Right lobe of liver (tissue), 4 donors: ENCODE results near the gene SEC14L2.

Experiments used
- CTCF ChIP-seq, 4 donors: fragments of 200-600 bp in 3 of 4; fragments of 450-650 bp in 1 of 4; IDR thresholded peaks; one replicate each; pipeline versions ENCODE4 v1.5.1 to v1.8.0; 2016 to 2022; ENCODE audit warnings: antibody characterized with exemption in 4 of 4, mild to moderate bottlenecking in 2 of 4
- POLR2A ChIP-seq: fragments of 450-650 bp; IDR thresholded peaks from one replicate; pipeline ENCODE4 v1.6.1; 2017; ENCODE audit warnings: antibody characterized with exemption, mild to moderate bottlenecking
- donor health status: DM: no; HTN: no; CAD: no.
- donor health status: DM: no; HTN: no; CAD: no.
- donor health status: DM: no; HTN: yes; CAD: no.

GRCh38 chr22:30421695-30422480, 25.1 kb downstream of the SEC14L2 start:
- TF ChIP-seq CTCF (IDR thresholded peaks at IDR 0.05) = no peak
- peak; percentile 17 for TF ChIP-seq POLR2A
